Activated CD8-positive, alpha-beta T cell treated with anti-CD3 and anti-CD28 coated beads, Interleukin-2, amount 10 ng/mL, durations not matched to agents 7 days and 5 days (primary cell): ENCODE measurements around the gene HIRA. TPM values are rescaled to one million over a fixed set of nuclear protein-coding genes. Genes with fewer than 3 reads are reported as not detected.

Source experiments
- ATAC-seq: fragments of 150-1000 bp; cut with Tn5 transposase; one replicate; pipeline ENCODE4 v1.10.0; 2021; ENCODE audit warnings: moderate library complexity
- CTCF ChIA-PET: fragments of 350-600 bp; sonication (Branson Sonifier 250); formaldehyde crosslinking; loops from one replicate; lab custom pipeline; 2021; ENCODE audit warnings: antibody characterized with exemption; lab: Charles Lee
- POLR2A ChIA-PET: fragments of 350-600 bp; sonication (Branson Sonifier 250); formaldehyde crosslinking; loops from one replicate; lab custom pipeline; 2021; ENCODE audit warnings: antibody characterized with exemption; lab: Charles Lee
- DNase-seq: peaks from one replicate; pipeline ENCODE4 v3.0.0-alpha.2; 2020
- H3K27ac Mint-ChIP-seq: one replicate; pipeline ENCODE4 v1.8.0; 2021; ENCODE audit warnings: mild to moderate bottlenecking, mixed read lengths
- H3K27me3 Mint-ChIP-seq: one replicate; pipeline ENCODE4 v1.8.0; 2021; ENCODE audit warnings: low read depth, mixed read lengths
- H3K36me3 Mint-ChIP-seq: one replicate; pipeline ENCODE4 v1.8.0; 2021; ENCODE audit warnings: low read depth, mixed read lengths
- H3K4me1 Mint-ChIP-seq: one replicate; pipeline ENCODE4 v1.8.0; 2021; ENCODE audit warnings: low read depth, mixed read lengths
- H3K4me3 Mint-ChIP-seq: one replicate; pipeline ENCODE4 v1.8.0; 2021; ENCODE audit warnings: mild to moderate bottlenecking, mixed read lengths
- H3K9me3 Mint-ChIP-seq: one replicate; pipeline ENCODE4 v1.8.0; 2022; ENCODE audit warnings: mixed read lengths; ENCODE audit not compliant: insufficient read depth
- total RNA-seq, 2 experiments: library from RNA; stranded (reverse); gene quantifications; one replicate each; pipeline ENCODE4 v1.2.3, GENCODE V29; 2021

Gene HIRA
- total RNA-seq, 2 experiments from 2014 or later, result 47.0 to 48.1 TPM

DNA sequence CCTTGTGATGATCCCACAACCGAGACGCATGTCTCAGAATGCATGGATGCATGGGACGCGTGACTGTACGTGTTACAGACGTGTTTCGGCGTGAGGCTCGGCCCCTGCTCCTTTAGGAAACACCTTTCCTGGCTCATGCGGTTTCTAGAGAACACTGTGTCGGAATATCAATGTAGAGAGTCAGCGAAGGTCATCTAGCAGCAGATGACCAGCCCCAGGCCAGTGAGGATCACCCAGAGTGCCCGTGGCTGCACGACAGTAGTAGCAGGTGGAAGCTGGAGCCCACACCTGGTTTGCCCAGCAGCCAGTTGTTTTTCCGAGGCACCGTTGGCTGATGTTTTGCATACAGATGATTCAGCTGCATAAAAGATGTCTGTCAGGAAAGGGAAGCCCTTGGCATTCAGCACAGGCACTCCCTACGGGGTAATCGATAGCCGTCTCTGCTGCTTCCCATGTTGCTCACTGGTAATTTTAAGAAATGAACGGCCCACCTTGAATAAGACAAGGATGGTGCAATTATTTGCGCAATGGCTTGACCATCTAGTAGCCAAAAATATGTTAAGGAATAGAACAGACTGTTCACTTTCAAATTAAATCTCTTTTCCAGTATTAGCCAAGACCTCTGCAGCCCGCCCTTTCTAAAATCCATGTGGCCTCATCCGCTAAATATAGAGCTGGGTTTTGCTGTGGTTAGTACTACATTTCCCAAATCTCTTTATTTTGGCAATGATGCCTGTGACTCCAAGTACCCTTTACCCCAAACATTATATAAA lies 138.9 kb downstream of the HIRA start:
- peak overlapping the region; percentile 85 for H3K4me3 Mint-ChIP-seq
- H3K36me3 Mint-ChIP-seq, result no peaks in the 10 kb centered on the region
- POLR2A ChIA-PET, result no interaction called here
- peak overlapping the region; percentile 65 for H3K27ac Mint-ChIP-seq
- H3K4me1 Mint-ChIP-seq, result peaks cover 27% of the 10 kb centered on the region
- ATAC-seq, result no peak
- DNase-seq, result no peak
- H3K9me3 Mint-ChIP-seq, result no peaks in the 10 kb centered on the region
- peaks cover 35% of the 10 kb centered on the region for H3K27me3 Mint-ChIP-seq
- CTCF ChIA-PET, result interaction anchor here (1.9 kb wide), 2 partner anchors 113 to 148 kb away, joined by 5 to 7 read pairs; partner anchors contain the start of gene ESS2

DNA sequence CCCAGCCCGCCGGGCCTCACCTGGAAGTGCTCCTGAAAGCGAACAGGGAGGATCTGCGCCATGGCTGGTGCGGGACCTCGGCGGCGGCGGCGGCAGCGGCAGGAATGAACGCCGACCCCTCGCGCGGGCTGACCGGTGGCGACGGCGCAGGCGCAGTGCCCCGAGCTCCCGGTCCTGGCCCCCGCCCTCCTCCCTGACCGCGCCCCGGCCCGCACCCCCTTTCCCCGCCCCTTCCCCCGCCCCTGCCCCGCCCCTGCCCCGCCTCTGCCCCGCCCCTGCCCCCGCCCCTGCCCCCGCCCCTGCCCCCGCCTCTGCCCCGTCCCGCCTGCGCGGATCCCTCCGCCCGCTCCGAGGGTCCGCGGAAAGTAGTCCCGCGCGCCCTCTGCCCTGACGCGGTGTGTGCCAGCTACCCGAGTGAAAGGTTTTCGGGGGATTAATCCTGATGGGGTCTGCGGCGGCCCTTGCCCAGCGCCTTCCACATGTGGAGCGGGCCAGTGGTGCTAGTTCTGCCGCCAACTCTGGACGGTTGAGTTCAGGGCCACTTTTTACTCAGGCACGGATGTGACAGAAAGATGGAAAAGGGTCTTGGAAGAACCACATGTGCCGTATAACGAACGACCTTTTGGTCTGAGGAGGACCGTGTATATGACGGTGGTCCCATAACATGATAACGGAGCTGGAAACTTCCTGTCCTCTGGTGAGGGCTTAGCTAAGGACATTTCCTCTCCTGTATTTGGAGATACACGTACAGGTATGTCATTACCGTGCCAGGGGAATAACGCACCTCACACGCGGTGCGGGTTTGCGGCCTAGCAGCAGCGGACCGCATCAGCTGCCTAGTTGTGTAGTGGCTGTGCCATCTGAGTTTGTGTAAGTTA lies 139.7 kb downstream of the HIRA start, which contains the start of gene CLTCL1:
CLTCL1 (minus strand) TSS at position 140 of the 878 bp plus-strand sequence; CDS start at position 62, 78 bp downstream.
- ATAC-seq, result peak; percentile 81
- Mint-ChIP-seq H3K4me3 (peak within 1 kb of the TSS; percentile 85), H3K4me1 (peaks cover 27% of the 10 kb centered on the region), H3K27me3 (peaks cover 41% of the 10 kb centered on the region), H3K27ac (peak within 1 kb of the TSS; percentile 65), H3K36me3 (no peaks in the 10 kb centered on the region), H3K9me3 (no peaks in the 10 kb centered on the region)
- ChIA-PET POLR2A (no interaction called here), CTCF (interaction anchor here (1.9 kb wide), 1 partner anchor 113 kb away, joined by 7 read pairs; no protein-coding TSS in a partner anchor)
- peak; percentile 77 for DNase-seq

DNA sequence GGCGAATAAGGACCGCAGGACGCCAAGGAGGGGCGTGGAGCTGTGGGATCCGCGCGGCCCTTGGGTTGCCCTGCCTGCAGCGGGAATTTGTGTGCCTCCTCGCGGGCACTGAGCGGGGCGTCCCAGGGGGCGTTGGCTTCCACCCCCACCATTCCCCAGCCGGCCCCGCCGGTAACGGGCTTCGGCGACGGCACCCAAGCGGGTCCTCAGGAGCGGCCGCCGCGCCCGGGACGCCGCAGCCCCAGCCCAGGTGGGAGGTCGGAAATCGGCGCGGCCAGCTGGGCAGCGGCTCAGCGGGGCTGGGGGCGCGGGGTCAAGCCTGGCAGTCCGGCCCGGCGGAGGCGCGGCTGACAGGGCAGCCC lies 140.3 kb downstream of the HIRA start:
- DNase-seq, result peak; percentile 23
- Mint-ChIP-seq H3K27ac (peak overlapping the region; percentile 20), H3K36me3 (no peaks in the 10 kb centered on the region), H3K4me3 (peak overlapping the region; percentile 69), H3K9me3 (no peaks in the 10 kb centered on the region), H3K4me1 (peaks cover 27% of the 10 kb centered on the region), H3K27me3 (peaks cover 44% of the 10 kb centered on the region)
- ChIA-PET CTCF (no interaction called here), POLR2A (no interaction called here)
- peak; percentile 52 for ATAC-seq

DNA sequence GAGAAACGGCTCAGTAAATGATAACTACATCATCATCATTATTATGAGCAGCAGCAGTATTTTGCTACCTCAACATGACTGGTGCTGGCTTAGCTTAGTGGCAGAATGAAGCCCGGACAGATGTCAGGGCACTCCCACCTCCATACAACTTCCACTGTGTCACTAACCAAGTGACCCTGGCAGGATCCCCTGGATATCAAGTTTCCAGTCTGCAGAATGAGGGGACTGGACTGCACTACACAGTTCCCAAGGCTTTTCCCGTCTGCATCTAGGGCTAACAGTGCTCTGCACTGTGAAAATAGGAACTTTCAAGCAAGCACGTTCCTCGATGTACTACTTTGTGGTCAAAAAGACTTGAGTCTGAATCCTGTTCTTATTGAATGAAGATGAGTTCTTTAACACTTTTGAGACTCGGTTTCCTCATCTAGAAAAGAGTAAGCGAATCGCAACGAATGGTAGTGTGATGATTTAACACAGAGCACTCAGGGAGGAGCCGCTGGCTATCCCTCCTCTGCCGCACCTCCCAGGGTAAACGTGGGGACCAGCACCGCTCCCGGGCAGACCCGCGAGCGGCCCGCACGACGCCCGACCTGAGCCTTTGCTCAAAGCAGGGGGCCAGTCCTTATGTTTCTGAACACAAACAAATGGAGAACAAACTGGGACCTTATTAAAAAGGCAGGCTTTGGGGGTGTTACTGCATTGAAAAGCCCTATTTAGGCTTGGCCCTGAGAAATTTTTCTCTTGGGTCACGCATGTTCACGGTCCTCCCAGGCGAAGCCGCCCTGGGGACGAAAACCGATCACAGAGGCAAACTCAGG lies 140.9 kb downstream of the HIRA start:
- peaks cover 27% of the 10 kb centered on the region for H3K4me1 Mint-ChIP-seq
- peak overlapping the region; percentile 69 for H3K4me3 Mint-ChIP-seq
- H3K36me3 Mint-ChIP-seq, result no peaks in the 10 kb centered on the region
- H3K9me3 Mint-ChIP-seq, result no peaks in the 10 kb centered on the region
- DNase-seq (no peak), ATAC-seq (peak; percentile 8)
- CTCF ChIA-PET, result no interaction called here
- H3K27me3 Mint-ChIP-seq, result peaks cover 42% of the 10 kb centered on the region
- H3K27ac Mint-ChIP-seq, result peak overlapping the region; percentile 20
- POLR2A ChIA-PET, result no interaction called here

DNA sequence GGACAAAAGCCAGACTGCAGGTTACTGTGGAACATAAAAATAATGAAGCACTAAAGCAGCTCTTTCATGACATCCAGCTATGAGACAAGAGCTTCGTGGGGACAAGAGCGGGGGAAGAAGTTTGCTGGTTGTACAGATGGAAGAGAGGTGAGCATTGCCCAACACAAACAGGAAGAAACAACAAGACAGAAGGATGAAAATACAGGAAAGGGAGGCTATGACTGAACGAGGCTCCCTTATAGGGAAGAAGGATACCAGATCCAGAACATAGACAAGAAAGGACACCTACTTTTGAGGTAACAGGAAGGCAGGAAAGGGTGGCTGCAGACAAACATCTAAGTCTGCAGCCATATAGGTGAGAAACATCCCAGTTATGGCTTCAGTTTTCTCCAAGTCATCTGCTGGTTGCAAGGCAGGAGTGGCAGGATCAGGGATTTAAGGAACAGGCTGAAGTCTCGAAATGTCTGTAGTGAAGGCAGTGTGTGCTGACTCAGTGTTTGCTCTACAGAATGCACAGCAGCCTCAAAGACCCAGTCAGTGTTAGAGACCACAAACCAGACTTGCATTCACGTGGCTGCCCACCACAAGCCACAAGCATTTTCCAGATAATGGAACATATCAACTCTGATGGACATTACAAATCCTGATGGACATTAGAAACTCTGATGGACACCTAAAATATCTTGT lies 141.9 kb downstream of the HIRA start:
- H3K36me3 Mint-ChIP-seq, result no peaks in the 10 kb centered on the region
- peaks cover 27% of the 10 kb centered on the region for H3K4me1 Mint-ChIP-seq
- H3K27me3 Mint-ChIP-seq, result peaks cover 42% of the 10 kb centered on the region
- H3K4me3 Mint-ChIP-seq, result no peak overlapping the region
- ChIA-PET POLR2A (interaction anchor here (0.6 kb wide), 1 partner anchor 407 kb away, joined by 3 read pairs; no protein-coding TSS in a partner anchor), CTCF (no interaction called here)
- ATAC-seq, result no peak
- H3K27ac Mint-ChIP-seq, result no peak overlapping the region
- no peaks in the 10 kb centered on the region for H3K9me3 Mint-ChIP-seq
- DNase-seq, result peak; percentile 30

DNA sequence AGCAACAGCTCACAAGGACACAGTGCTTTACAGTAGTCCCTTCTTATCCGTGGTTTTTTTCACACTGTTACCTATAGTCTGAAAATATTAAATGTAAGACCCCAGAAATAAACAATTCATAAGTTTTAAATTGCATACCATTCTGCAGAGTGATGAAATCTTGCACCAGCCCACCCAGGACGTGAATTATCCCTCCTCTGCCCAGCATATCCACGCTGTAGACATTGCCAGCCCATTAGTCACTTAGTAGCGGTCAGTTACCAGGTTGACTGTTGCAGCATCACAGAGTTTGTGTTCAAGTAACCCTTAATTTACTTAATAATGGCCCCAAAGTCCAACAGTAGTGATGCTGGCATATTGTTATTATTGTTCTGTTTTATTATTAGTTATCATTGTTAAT lies 143.6 kb downstream of the HIRA start:
- Mint-ChIP-seq H3K9me3 (no peaks in the 10 kb centered on the region), H3K27me3 (peaks cover 41% of the 10 kb centered on the region), H3K27ac (no peak overlapping the region), H3K36me3 (no peaks in the 10 kb centered on the region), H3K4me3 (no peak overlapping the region), H3K4me1 (peaks cover 26% of the 10 kb centered on the region)
- DNase-seq (no peak), ATAC-seq (no peak)
- POLR2A ChIA-PET, result no interaction called here
- CTCF ChIA-PET, result no interaction called here

DNA sequence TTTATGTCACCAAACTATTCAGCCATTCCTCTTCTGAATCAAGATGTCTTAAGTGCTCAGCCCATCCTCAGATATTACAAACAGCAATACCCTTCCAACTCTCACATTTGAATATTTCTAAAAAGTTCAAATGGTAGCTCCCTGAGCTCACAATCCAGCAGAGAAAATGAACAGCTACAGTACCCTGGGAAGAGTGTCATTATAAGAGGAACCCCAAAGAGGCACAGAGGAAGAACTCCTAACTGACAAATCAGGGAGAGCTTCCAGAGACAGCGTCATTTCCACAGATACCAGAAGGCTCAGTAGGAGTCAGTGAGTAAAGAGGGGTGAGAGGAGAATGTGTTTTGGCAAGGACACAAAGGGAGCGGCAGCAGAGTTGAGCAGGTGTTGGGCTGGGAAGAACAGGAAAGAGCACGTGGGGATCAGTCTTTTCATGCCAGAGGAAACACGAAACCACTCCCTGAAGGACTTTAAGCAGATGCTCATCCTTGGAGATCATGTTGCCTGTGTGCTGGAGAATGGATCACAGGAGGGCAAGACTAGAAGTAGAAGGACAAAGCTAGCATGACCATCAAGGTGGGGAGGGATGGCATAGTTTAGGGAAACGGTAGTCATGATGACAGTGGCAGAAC lies 144.3 kb downstream of the HIRA start:
- H3K36me3 Mint-ChIP-seq, result no peaks in the 10 kb centered on the region
- H3K9me3 Mint-ChIP-seq, result no peaks in the 10 kb centered on the region
- no peak overlapping the region for H3K27ac Mint-ChIP-seq
- ChIA-PET CTCF (no interaction called here), POLR2A (no interaction called here)
- peaks cover 41% of the 10 kb centered on the region for H3K27me3 Mint-ChIP-seq
- DNase-seq, result no peak
- no peak overlapping the region for H3K4me3 Mint-ChIP-seq
- no peak for ATAC-seq
- peaks cover 20% of the 10 kb centered on the region for H3K4me1 Mint-ChIP-seq

DNA sequence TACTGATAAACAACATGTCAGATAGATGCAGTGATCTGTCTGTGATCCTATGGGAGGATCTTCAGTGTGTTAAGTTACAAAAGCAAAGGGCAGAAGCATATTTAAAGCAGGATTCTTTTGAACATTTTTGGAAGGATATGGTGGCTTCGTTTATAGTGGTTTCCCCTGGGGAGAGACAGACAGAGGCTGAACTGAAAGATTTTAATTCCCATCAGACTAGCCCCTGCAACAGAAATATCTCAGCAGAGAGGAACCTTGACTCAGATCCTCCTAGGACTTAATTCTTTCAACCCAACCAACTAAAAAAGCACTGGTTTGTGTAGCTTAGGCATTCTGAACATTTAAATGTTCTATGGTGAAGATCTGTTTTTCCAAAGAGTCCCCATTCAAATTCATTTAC lies 145.7 kb downstream of the HIRA start:
- Mint-ChIP-seq H3K4me1 (peaks cover 17% of the 10 kb centered on the region), H3K36me3 (no peaks in the 10 kb centered on the region), H3K27ac (no peak overlapping the region), H3K27me3 (peaks cover 38% of the 10 kb centered on the region), H3K4me3 (no peak overlapping the region), H3K9me3 (no peaks in the 10 kb centered on the region)
- no peak for ATAC-seq
- CTCF ChIA-PET, result interaction anchor here (1.9 kb wide), 1 partner anchor 13 kb away, joined by 5 read pairs; no protein-coding TSS in a partner anchor
- DNase-seq, result no peak
- POLR2A ChIA-PET, result no interaction called here
